K562 (cell line): ENCODE measurements around the gene NLRC3. TPM values are rescaled to one million over a fixed set of nuclear protein-coding genes. Genes with fewer than 3 reads are reported as not detected.

Experiments used
- ATAC-seq: fragments of 200-7000 bp; cut with Tn5 transposase; 3 replicates; pipeline ENCODE4 v1.9.1; 2020; ENCODE audit warnings: moderate library complexity
- BruUV-seq: library from RNA; stranded (reverse); fragments of 400-500 nt; replicated peaks from 2 replicates; lab custom pipeline; 2021; lab: Mats Ljungman, UMichigan
- CTCF ChIA-PET: fragments of 300-600 bp; formaldehyde crosslinking; extraction: SDS; loops from one replicate; lab custom pipeline; 2021; ENCODE audit warnings: low intra/inter-chr PET ratio; lab: Yijun Ruan, JAX
- POLR2A ChIA-PET: fragments of 300-600, 350-650 bp; sonication (Branson Sonifier 250); formaldehyde crosslinking; extraction: SDS; loops from one replicate; lab custom pipeline; 2021; ENCODE audit warnings: antibody characterized with exemption, inconsistent platforms; lab: Yijun Ruan, JAX
- DNase-seq, 4 experiments: peaks; one replicate each; pipeline versions ENCODE4 v3.0.0 to v3.0.0-alpha.2; 2011 to 2018; ENCODE audit warnings: low spot score in 3 of 4, mixed read lengths in 3 of 4; ENCODE audit errors: extremely low read depth in 1 of 4
- FAIRE-seq: peaks from 2 replicates; lab custom pipeline; 2011; peaks lifted over from hg19 to GRCh38; lab: Jason Lieb, UNC
- H2AFZ ChIP-seq: 2 replicates; pipeline ENCODE4 v1.6.0; 2011; ENCODE audit warnings: low read depth, low read length, control low read depth, inconsistent platforms
- H3K27ac ChIP-seq: fragments of 200-600 bp; 3 replicates; pipeline ENCODE4 v1.8.0; 2011; ENCODE audit warnings: low read depth, mild to moderate bottlenecking, control low read depth, inconsistent platforms, low read length, moderate library complexity, mixed read lengths; ENCODE audit errors: extremely low read depth
- H3K27me3 ChIP-seq, 2 experiments: fragments of 300-600 bp in 1 of 2; 2 replicates in 1 of 2; 3 replicates in 1 of 2; pipeline versions ENCODE4 v1.6.0 to v1.8.0; 2011; ENCODE audit warnings: inconsistent platforms in 2 of 2, low read length in 2 of 2, mild to moderate bottlenecking in 1 of 2, mixed read lengths in 1 of 2, moderate library complexity in 1 of 2; ENCODE audit not compliant: control insufficient read depth in 2 of 2, insufficient read depth in 2 of 2
- H3K36me3 ChIP-seq: fragments of 300-600 bp; 3 replicates; pipeline ENCODE4 v1.8.0; 2011; ENCODE audit warnings: mild to moderate bottlenecking, low read length, inconsistent platforms; ENCODE audit not compliant: control insufficient read depth, insufficient read depth
- H3K4me1 ChIP-seq, 2 experiments: fragments of 200-600 bp in 1 of 2; replicated peaks in 1 of 2; 2 replicates in 1 of 2; 3 replicates in 1 of 2; pipeline versions ENCODE4 v1.5.1 to v1.8.0; 2011; ENCODE audit warnings: inconsistent platforms in 2 of 2, low read length in 2 of 2, mild to moderate bottlenecking in 1 of 2, mixed read lengths in 1 of 2, moderate library complexity in 1 of 2; ENCODE audit not compliant: control insufficient read depth in 2 of 2, insufficient read depth in 2 of 2
- H3K4me2 ChIP-seq: 2 replicates; pipeline ENCODE4 v1.6.1; 2011; ENCODE audit warnings: low read length, control low read depth, inconsistent platforms, mixed read lengths; ENCODE audit not compliant: insufficient read depth
- H3K4me3 ChIP-seq: fragments of 200-600 bp; sonication (generic), shearing (Covaris generic); 2 replicates; pipeline ENCODE4 v1.5.1; 2016; ENCODE audit warnings: control low read depth, inconsistent platforms
- H3K79me2 ChIP-seq: fragments of 200-600 bp; 3 replicates; pipeline ENCODE4 v1.8.0; 2011; ENCODE audit warnings: low read length, inconsistent platforms; ENCODE audit not compliant: control insufficient read depth, insufficient read depth
- H3K9ac ChIP-seq, 2 experiments: 2 replicates each; pipeline versions ENCODE4 v1.6.0 to v1.6.1; 2011; ENCODE audit warnings: low read depth in 2 of 2, low read length in 2 of 2, control low read depth in 1 of 2, inconsistent platforms in 1 of 2, mild to moderate bottlenecking in 1 of 2, mixed read lengths in 1 of 2; ENCODE audit not compliant: insufficient read depth in 1 of 2
- H3K9me1 ChIP-seq: one replicate; pipeline ENCODE4 v1.6.0; 2011; ENCODE audit warnings: inconsistent platforms, mild to moderate bottlenecking, low read length, moderate library complexity; ENCODE audit not compliant: control insufficient read depth, insufficient read depth
- H3K9me3 ChIP-seq: replicated peaks from 2 replicates; pipeline ENCODE4 v1.5.1; 2011; ENCODE audit warnings: low read depth, low read length, inconsistent platforms; ENCODE audit not compliant: control insufficient read depth, insufficient read depth
- H4K20me1 ChIP-seq: replicated peaks from 2 replicates; pipeline ENCODE4 v1.6.1; 2011; ENCODE audit warnings: low read length, inconsistent platforms, mixed read lengths; ENCODE audit not compliant: control insufficient read depth, insufficient read depth
- E2F1 ChIP-seq: sonication (generic); formaldehyde crosslinking; IDR thresholded peaks from 2 replicates; pipeline ENCODE4 v1.8.1; 2023; ENCODE audit warnings: mild to moderate bottlenecking, missing genetic modification reagents, moderate library complexity
- ID3 ChIP-seq, 2 experiments: fragments of 250-450 bp in 1 of 2; fragments of 450-650 bp in 1 of 2; sonication (Bioruptor Pico) in 1 of 2; IDR thresholded peaks; 2 replicates each; pipeline versions ENCODE4 v1.6.1 to v1.8.0; 2016 to 2021; ENCODE audit warnings: mild to moderate bottlenecking in 2 of 2, moderate library complexity in 2 of 2, missing compliant biosample characterization in 1 of 2, missing genetic modification characterization in 1 of 2
- MAZ ChIP-seq, 2 experiments: fragments of 450-650 bp in 1 of 2; sonication (generic) in 1 of 2; formaldehyde crosslinking; IDR thresholded peaks in 1 of 2; conservative IDR thresholded peaks in 1 of 2; 2 replicates each; pipeline versions ENCODE4 v1.4.0 to v1.5.0; 2020; ENCODE audit warnings: mild to moderate bottlenecking in 1 of 2, missing genetic modification reagents in 1 of 2
- PREB ChIP-seq: sonication (generic); formaldehyde crosslinking; IDR thresholded peaks from 2 replicates; pipeline ENCODE4 v1.8.1; 2023; ENCODE audit warnings: mild to moderate bottlenecking, missing genetic modification reagents
- ZNF280A ChIP-seq: fragments of 450-650 bp; IDR thresholded peaks from 2 replicates; pipeline ENCODE4 v1.6.1; 2018; ENCODE audit warnings: mild to moderate bottlenecking, low read depth; ENCODE audit not compliant: partially characterized antibody
- ZNF511 ChIP-seq: sonication (generic); formaldehyde crosslinking; IDR thresholded peaks from 2 replicates; pipeline ENCODE4 v1.8.0; 2022; ENCODE audit warnings: mild to moderate bottlenecking, missing genetic modification reagents
- WGBS: fragments of 100-300 bp; shearing (Covaris generic); methylation state at CpG from one replicate; pipeline ENCODE4 v1.1.6; 2016; ENCODE audit warnings: low coverage, mixed read lengths; ENCODE audit not compliant: insufficient coverage; ENCODE audit errors: missing lambda C conversion rate; 5-methylcytosine and 5-hydroxymethylcytosine counted together
- in situ Hi-C: fragments of 300-500 bp; cut with MboI; formaldehyde crosslinking; loops from 4 replicates; pipeline ENCODE4 v1.15.0; 2018; ENCODE audit warnings: inconsistent platforms, mixed read lengths
- intact Hi-C: fragments of 100-400 bp; cut with micrococcal nuclease; formaldehyde crosslinking; loops from 2 replicates; pipeline ENCODE4 v1.14.2; 2022
- polyA plus RNA-seq, 8 experiments: library from polyadenylated mRNA; depleted of rRNA in 4 of 8; stranded (reverse) in 5 of 8; unstranded in 3 of 8; fragments of >200 nt; fragmentation: Nextera tagmentation in 2 of 8; fragmentation: Illumina TruSeq in 1 of 8; extraction: Ambion mirVana in 2 of 8; extraction: Trizol in 1 of 8; gene quantifications; 2 replicates each; pipeline versions ENCODE4 v1.2.1 to v1.2.3, GENCODE V29; 2011 to 2014; ENCODE audit warnings: inconsistent platforms in 1 of 8, missing spikeins in 1 of 8
- total RNA-seq, 7 experiments: library from RNA; depleted of rRNA in 6 of 7; stranded (reverse); fragments of >200 nt in 6 of 7; fragmentation: Illumina TruSeq in 2 of 7; extraction: Trizol in 2 of 7; gene quantifications; 2 replicates each; pipeline versions ENCODE4 v1.2.1 to v1.2.3, GENCODE V29; 2011 to 2021; ENCODE audit warnings: low replicate concordance in 1 of 7

The NLRC3 gene
- total and polyA plus RNA-seq, 9 of the 15 experiments (the other 6 are each of a cell fraction or from before 2014, with no cell fraction given) = 0.03 to 0.13 (median 0.03) TPM; not detected in 4

- no peak overlapping the region for H3K4me2 ChIP-seq
- no peaks in the 10 kb centered on the region for H3K27me3 ChIP-seq
- peaks cover 12% of the 10 kb centered on the region; the same call in 2 of the 3 replicates for H3K79me2 ChIP-seq
- peaks cover 10 to 14% of the 10 kb centered on the region in 2 experiments; a peak in 4 of 5 replicates for H3K4me1 ChIP-seq
- DNase-seq (no peak), FAIRE-seq (no peak), ATAC-seq (no peak)
- POLR2A ChIA-PET = no interaction called here
- no peaks in the 10 kb centered on the region for H4K20me1 ChIP-seq
- no peak overlapping the region for H2AFZ ChIP-seq
- H3K9ac ChIP-seq = no peak overlapping the region
- TF ChIP-seq ID3 (CRISPR knock-in tag; IDR thresholded peaks at IDR 0.05) (no peak), ID3 (tag; IDR thresholded peaks at IDR 0.05) (no peak), ZNF280A (no peak), E2F1 (CRISPR knock-in tag) (no peak), ZNF511 (CRISPR knock-in tag) (no peak), MAZ (CRISPR knock-in tag; conservative IDR thresholded peaks at IDR 0.05 in 1 of 2, IDR thresholded peaks at IDR 0.05 in 1 of 2) (no peak), PREB (CRISPR knock-in tag) (no peak)
- no peak overlapping the region for H3K27ac ChIP-seq
- WGBS = 90% methylated on average over 8 of the region's 11 CpGs
- in situ Hi-C loops = no loop called here
- no TSS peak for BruUV-seq
- H3K4me3 ChIP-seq = no peak overlapping the region
- intact Hi-C loops = no loop called here
- H3K9me3 ChIP-seq = no peaks in the 10 kb centered on the region
- CTCF ChIA-PET = no interaction called here
- peaks cover 14% of the 10 kb centered on the region; the same call in 2 of the 3 replicates for H3K36me3 ChIP-seq
- no peaks in the 10 kb centered on the region for H3K9me1 ChIP-seq
Observed at GRCh38 chr16:3606441-3606840, 29.2 kb upstream of the NLRC3 start.
